ENCODE data around the gene RAB10.
"Not testable (repeated sequence)": the region's sequence is repeated elsewhere in the genome, so short reads cannot be mapped to it uniquely, and the experiment has no call there.

Gene RAB10

DNA sequence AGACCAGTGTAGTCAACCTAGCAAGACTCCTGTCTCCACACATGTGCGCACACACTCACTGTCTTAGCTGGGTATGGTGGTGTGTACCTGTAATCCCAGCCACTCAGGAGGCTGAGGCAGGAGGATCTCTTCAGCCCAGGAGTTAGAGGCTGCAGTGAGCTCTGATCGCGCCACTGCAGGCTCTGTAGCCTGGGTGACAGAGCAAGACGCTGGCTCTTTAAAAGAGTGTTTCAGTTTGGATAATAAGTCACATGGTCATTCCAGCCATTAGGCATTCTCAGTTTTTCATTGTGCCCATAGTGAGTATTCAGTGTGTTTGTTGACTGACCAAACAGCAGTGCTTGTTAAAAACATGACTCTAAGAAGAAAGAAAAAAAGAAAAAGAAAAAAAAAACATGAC, 31.0 kb downstream of the RAB10 start:
- DNase-seq = no peak

DNA sequence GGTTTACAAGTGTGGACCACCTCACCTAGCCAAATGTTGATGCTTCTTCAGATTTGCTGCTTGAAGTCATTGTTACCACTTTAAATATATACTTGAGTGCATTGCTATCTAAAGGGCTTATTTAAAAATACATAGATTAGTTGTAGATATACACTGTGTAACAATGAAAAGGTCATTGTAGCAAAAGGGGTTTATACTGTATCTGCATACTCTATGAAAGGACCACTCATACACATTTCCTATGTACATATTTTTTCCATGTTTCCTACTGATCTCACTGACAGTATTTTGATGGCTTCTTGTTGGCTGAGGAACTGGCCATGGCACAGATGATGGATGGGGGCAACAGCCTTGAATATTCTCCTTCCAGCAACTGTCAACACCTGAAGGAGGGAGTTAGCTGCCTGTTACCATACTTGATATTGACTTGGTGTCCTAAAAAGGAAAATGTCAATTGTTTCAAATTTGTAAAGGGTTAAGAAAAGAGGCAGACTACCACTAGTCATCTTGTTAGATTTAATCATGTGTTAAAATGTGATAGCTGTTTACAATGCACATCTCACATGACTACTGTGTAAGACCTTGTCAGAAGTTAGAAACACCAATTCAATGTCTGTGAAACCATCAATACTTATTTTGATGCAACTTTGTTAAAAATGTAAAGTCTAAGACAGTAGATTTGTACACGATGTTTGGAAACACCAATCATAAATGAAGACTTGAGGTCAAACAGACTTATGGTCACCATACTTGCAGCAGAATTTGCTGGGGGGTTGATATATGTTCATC, 33.5 kb downstream of the RAB10 start:
- DNase-seq = no peak

DNA sequence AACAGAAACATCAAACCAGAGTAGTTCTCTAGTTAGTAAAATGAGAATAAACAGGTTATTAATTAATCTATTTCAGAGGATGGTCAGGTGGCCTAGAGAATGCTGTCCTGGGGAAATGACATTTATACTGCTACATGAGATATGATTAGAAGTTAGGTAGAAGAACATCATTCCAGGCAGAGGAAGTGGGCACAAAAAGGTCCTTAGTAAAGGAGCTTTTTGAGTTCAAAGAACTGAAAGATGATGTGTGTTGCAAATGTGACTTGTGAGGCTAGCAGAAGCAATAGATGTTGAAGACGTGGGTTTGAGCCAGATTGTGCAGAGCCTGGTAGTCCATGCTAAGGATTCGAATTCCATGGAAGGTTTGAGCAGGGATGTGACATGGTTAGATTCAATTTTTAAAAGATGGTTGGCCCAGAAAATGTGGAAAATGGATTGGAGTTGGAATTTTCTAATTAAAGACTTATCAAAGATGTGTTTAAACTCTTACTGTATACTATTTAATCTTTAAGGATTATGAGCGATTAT, 34.2 kb downstream of the RAB10 start:
- no peak for DNase-seq

DNA sequence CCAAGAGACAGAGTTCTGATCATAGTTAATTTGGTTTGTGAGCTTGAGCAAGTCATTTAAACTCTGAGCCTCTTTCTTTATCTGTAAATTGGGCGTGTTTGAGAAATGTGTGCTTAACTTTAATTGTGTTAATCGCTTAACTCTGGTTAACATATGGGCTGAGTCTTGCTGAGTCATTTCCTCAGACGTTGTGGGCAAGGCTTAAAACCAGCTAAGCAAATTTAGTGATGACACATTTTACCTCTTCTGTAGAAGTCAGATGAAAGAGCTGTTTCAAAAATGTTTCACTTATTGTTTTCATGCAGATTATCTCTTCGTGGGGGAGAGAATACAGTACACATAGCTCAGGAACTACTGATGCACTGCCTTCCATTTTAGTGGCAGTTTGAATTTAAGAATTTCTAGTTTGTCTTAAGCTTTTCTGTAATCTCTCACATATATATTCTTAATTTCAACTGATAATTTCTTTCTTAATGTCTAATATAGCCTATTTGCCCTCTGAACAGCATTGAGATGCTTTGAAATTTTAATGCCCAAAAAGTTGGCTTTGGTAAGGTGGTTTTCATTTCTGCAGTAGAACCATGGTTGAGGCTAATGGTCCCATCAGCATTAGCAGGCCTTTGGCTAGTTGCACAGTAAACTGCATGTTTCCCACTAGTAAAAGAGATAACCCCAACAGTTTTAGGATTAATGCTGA, 34.9 kb downstream of the RAB10 start:
- no peak for DNase-seq

DNA sequence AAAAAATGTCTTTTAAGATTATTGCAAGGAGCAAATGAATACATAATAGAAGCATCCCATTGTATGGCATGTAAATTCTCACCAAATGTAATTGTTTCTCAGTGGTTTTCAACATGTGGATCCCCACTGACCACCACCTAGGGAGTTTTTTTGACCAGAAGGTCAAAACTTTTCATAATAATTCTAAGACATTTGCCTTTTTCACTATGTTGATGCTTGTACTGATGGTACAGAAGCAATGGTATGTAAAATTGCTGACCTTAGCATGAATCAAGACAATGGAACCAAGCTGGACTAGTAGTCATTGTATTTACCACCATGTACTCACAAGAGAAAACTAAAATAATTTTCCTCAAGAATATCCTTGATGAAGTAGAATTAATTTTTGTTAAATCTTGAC, 36.8 kb downstream of the RAB10 start:
- no peak for DNase-seq

DNA sequence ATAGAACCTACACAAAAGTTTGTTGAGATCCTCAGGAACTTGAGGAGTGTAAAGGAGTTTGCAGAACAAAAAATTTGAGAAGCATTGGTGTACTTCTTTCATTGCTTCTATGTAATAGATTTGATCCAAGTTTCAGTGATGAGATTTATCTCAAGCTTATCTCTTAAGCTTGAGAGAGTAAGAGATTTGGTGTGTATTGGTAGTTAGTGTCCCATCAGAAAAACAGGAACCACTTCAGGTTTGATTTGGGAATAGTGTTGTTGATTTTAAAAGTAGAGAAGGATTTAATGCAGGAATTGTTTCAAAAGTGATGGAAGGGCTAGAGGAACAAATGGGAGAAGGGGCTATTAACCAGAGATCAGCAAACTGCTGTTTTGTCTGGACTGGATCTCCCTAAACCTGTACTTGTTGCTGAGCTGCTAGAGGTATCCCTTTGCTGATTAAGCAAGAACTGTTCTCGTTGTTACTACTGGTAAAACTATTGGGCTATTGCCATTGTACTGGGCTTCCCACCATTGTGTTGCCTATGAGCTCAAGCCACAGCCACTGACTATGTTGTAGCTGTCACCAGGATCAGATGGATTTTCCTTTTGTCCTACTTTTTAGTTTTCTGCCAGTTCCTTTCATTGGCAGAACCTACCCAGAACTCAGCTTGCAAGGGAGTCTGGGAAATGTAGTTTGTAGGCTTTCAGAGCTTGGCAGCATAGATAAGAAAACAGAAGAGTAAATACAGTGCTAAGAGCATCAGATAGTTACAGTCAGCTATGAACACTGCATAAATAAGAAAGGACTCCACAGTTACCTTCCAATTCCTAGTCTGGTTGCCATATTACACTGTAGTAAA, 39.3 kb downstream of the RAB10 start:
- DNase-seq = no peak

DNA sequence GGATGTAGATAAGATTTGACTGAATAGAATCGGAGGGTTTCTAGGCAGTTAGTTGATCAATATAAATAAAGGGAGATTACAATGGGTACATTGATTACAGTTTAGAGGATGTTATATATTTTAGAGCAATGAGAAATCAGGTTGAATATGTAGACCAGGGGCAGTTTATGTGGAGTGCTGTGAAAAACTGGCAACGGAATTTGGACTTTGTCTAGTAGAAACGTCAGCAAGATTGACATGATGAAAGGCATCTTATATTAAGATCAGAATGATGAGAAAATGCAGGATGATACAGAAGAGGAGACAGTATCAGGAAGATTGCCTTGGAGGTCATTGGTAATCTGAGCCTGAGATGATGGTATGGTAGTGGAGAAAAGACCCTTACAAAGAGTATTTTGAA, 39.9 kb downstream of the RAB10 start:
- no peak for DNase-seq

DNA sequence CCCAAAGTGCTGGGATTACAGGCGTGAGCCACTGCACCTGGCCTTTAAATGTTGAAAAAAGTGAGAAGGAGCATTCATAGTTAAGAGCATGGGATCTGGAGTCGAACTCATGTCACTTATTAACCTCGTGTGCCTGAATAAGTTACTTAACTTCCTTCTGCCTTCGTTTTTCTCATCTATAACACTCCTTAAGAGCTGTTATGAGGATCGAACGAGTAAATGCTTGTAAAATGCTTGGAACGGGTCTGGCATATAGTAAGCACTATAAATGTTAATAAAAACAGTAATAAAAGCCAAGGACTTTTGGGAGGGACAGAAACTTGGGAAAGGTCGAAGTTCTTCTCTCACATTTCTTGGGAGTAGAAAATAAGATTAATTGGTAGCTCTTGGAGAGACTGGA, 40.8 kb downstream of the RAB10 start:
- DNase-seq = no peak

DNA sequence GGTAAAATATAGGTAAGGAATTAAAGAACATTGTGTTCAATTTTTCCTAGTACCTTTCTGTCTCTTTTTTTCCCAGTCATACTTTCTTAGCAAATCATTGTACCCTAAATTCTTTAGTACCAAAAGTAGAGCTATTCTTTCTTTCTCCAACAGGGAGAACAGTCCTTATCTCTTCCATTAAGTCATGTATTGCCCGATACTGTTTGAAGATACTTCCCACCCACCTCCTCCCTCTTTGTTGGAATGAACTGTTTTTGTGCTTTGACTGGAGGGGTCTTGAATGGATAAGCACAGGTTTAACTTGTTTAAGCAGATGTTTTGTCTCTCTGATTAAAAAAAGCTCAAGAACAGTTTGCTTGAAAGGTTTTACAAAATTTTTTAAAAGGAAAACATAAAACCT, 41.3 kb downstream of the RAB10 start:
- DNase-seq = no peak

DNA sequence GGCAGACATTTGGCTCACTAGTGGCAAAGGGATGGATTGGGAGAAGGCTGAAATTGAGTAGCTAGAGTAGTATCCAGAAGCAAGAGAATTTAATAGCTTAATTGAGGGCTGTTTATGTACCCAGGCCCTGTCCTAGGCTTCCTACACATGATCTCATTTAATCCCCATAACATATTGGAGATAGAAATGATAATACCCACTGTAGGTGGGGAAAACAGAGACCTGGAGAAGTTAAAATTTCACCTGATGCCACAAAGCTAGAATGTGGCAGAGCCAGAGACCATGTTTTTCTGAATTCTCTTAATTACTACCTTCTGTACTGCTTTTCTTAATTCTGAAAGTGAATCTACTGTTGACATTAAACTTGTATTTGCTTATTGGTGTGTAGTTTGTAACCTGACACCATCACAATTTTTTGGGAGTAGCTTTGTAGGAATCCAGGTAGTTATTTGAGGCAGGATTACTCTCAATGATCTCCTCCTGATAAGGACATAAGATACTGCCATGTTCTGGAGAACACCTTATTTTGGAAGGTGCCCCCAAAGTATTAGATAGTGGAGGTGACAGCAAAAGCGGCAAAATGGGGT, 42.2 kb downstream of the RAB10 start:
- DNase-seq = no peak

DNA sequence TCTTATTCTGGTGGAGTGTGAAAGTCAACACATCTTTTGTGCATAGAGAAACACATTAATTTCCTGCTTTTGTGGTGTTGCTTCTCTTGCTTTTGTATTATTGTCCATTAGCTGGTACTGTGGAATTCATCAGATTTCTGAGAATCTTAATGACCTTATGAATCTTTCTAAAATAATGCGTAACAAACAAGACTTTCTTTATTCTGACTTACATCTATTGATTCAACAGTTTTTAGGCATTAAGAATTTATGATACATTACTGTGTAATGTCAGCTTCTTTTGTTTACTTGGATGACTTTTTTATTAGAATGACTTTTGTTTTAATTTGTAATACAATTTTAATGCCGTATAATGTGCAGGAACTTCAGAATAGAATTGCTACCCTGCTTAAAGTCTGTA, 43.4 kb downstream of the RAB10 start:
- DNase-seq = no peak

DNA sequence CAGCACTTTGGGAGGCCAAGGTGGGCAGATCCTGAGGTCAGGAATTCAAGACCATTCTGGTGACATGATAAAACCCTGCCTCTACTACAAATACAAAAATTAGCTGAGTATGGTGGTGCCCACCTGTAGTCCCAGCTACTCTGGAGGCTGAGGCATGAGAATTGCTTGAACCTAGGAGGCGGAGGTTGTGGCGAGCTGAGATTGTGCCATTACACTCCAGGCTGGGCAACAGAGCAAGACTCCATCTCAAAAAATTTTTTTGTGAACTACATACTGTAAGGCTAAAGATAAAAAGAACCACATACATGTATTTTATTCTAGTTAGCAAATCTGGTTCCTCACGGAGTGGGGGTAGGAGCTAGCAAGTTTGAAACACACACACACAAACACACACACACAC, 45.1 kb downstream of the RAB10 start:
- DNase-seq = no peak

DNA sequence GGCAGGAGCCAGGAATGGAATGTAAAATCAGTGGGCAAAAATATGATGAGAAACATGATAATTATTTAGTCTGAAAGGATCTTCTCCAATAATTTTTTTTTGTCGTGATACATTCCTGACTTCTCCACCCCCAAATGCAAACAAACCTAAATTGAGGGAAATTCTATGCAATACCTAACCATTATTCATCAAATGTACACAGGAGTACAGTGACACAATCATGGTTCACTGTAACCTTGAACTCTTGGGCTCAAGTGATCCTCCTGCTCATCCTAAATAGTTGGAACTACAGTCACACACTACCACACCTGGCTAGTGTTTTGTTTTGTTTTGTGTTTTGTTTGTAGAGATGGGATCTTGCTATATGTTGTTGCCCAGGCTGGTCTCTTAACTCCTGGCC, 46.5 kb downstream of the RAB10 start:
- no peak for DNase-seq

DNA sequence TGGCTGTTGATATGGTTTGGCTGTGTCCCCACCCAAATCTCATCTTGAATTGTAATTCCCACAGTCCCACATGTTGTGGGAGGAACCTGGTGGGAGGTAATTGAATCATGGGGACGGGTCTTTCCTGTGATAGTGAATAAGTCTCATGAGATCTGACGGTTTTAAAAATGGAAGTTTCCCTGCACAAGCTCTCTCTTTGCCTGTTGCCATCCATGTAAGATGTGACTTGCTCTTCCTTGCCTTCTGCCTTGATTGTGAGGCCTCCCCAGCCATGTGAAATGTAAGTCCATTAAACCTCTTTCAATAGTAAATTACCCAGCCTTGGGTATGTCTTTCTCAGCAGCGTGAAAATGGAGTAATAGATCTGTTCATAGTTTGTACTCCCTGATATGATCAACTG, 47.0 kb downstream of the RAB10 start:
- DNase-seq = not testable (repeated sequence)

DNA sequence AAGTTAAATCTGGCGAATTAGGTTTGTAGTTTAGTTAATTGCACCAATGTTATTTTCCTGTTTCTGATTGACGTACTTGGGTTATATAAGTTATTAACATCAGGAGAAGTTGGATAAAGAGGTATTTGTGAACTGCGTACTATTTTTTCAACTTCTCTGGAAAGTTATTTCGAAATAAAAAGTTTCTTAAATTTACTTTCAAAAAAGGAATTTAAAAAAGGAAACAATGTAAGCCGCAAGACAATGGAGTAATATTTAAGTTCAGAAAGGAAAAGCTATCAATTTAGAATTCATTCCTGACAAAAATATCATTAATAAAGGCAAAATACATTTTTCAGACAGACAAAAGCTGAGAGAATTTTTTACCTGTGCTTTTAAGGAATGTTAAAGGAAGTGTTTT, 47.7 kb downstream of the RAB10 start:
- no peak for DNase-seq

DNA sequence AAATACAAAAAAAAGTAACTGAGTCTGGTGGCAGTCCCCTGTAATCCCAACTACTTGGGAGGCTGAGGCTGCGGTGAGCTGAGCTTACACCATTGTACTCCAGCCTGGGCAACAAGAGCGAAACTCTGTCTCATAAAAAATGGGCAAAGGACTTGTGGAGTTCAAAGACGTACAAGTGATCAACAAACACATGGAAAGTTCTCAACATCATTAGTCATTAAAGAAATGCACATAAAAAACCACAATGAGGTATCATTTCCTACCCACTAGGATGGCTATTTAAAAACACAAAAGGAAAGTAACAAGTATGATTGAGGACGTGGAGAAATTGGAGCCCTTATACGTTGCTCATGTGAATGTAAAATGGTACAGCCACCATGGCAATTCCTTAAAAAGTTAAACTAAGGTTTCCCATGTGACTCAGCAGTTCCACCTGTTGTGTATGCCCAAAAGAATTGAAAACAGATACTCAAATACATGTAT, 52.3 kb downstream of the RAB10 start:
- DNase-seq = no peak

DNA sequence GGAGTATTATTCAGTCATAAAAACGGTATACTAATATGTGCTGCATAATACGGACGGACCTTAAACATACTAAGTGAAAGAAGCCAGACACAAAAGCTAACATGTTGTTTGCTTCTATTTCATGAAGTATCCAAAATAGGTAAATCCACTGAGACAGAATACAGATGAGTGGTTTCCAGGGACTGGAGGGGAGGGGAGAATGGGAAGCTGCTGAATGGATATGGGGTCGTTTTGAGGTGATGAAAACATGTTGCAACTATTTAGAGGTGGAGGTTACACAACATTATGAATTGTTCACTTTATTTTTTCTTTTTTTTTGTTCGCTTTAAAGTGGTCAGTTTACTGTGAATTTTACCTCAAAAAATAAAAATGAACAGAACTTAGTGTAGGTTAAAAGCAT, 52.9 kb downstream of the RAB10 start:
- no peak for DNase-seq

DNA sequence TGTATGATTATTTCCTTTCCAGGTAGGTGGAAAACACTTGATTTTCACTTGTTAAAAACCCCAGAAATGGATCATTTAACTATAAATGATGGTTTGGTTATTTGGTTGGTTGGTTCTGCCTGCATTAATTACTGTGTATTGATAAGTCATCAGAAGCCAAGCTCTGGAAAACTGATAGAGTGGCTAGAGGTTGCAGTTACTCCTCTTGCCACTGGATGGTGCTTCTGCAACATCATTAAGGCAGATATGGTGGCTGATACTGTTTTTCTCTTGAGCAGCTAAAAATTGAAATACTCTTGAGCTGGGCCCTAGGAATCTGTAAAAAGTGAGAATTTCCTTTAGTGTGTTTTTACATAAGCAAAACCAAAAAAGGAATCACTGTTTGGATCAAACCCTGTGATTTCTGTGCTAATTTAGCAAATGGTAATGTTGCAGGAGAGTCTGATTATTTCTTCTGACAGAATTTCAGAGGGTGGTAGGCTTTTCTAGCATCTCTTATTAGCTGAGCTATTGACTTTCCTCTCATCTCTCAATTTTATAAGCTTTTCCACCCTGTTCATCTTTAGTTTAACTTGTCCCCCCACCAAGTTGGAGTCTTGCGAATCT, 54.3 kb downstream of the RAB10 start:
- no peak for DNase-seq

DNA sequence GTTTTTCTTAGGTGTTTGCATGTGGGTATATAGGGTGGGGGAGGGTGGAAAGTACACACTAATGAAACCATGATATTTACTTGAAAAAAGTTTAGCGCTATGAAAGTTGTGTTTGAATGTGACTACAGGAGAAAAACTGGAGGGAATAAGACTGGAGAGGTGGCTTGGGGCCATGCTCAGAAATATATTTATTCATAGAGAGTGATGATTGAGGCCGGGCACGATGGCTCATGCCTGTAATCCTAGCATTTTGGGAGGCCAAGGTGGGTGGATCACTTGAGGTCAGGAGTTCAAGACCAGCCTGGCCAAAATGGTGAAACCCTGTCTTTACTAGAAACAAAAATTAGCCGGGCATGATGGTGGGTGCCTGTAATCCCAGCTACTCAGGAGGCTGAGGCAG, 55.0 kb downstream of the RAB10 start:
- not testable (repeated sequence) for DNase-seq

DNA sequence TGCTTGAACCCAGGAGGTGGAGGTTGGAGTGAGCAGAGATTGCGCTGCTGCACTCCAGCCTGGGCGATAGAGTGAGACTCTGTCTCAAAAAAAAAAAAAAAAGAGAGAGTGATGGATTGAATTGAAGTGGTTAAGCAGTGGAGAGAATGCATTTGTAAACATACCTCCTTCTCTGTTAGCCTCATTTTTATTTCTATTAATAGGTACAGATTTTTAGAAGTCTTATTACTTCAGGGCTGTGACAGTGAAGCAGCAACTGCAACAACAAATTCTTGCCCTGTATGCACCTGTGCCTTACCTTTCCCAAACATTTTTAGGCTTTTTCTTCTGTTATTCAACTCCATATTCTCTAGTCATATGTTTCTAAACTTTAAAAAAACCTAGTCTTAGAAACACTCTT, 55.5 kb downstream of the RAB10 start:
- no peak for DNase-seq

DNA sequence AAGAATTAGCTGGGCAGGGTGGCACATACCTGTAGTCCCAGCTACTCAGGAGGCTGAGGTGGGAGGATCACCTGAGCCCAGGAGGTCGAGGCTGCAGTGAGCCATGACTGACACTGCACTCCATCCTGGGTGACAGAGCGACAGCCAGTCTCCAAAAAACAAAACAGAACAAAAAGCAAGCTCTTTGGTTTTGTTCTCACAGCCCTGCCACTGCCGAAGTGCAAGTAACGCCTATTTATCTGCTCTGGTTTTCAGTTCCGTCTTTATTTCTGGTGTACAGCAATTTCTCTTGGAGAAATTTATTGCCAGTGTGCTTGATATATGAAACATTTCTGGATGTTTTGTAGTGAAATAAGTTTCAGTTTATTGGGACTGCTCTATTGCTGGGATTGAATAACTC, 61.9 kb downstream of the RAB10 start:
- DNase-seq = no peak

DNA sequence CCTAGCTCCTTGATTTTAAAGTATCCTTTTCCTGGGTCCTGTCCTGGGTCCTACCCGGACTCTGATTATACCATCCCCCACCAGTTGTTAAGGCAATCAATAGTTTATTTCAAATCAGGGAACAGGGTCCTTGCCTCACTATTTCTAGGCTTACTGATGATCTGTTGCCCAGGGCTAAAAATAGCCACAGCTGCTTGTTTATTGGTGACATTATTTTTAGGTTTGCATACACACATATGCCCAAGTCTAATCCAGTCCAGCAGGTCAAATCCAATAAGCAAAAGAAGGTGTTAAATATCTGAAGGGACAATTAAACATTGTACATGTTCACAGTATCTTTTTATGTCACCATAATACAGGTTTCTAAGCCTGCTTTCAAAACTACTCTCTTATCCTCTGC, 66.0 kb downstream of the RAB10 start:
- DNase-seq = no peak

DNA sequence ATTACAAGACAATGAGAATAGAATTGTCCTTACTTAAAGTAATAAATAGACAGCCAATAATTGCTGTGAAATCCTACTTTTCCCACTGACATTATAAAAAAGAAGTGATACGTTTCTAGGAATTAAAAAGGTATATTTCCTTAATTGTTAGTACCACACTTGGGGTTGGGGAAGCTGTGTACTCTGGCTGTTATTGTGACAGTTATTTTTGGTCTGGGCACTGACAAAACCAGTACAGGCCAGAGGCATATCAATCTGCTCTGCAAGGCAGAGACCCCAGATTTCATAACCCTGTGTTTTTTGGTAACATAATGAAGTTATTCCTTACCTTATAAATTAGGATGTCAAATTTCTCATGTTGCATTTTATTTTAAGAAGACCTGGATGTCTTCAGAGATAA, 66.5 kb downstream of the RAB10 start:
- DNase-seq = no peak

All from right hindlimb (tissue), 1 donor.